ENCODE results near the gene TET1. TPM values are rescaled to one million over a fixed set of nuclear protein-coding genes. Genes with fewer than 3 reads are reported as not detected.
"Not testable (repeated sequence)": the region's sequence is repeated elsewhere in the genome, so short reads cannot be mapped to it uniquely, and the experiment has no call there.

TET1 gene
- total RNA-seq, 1 donor from 2014 or later, result 1.2 TPM

DNA sequence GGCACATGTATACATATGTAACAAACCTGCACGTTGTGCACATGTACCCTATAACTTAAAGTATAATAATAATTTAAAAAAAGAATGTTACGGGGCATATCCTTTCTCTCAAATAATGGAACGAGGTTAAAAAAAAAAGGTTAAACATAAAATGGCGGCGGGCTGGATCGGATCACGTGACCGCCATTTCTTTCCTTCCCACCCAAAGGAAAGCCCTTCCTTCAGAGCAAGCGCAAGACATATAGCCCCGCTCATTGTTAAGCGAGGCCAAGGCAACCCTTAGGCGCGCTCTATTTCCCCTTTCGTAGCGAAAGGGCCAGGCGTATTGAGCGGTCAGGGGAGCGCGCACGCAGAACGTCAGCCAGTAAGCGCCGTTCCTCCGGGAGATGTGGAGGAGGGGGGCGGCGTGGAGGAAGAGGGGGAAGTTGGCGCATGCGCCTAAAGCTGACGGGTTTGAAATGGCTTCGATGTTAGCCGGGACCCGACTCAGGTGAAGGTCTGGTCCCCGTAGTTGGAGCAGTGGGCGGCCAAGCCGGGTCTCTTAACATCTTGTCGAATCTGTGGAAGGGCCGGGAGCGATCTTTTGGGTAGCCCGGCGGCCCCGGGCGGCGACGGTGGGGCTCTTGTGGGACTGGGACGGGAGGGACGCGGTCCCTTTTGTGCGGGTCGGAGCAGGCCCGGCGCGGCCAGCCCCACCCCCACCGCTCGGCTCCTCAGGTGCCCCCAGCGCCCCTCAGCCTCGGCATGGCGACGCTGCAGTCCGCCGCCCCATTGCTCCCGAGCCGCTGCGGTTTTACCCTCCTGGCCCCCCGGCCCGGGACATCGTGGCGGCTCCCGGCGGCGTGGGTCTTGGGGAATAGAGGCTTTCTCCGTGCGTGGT is 160.9 kb downstream of the TET1 start, which contains the start of gene CCAR1:
Gene CCAR1, plus strand, starts transcription at position 447 of the 880 bp plus-strand sequence. CDS start 1,266 bp downstream, outside the sequence.
- DNase-seq, result peak; percentile 99

DNA sequence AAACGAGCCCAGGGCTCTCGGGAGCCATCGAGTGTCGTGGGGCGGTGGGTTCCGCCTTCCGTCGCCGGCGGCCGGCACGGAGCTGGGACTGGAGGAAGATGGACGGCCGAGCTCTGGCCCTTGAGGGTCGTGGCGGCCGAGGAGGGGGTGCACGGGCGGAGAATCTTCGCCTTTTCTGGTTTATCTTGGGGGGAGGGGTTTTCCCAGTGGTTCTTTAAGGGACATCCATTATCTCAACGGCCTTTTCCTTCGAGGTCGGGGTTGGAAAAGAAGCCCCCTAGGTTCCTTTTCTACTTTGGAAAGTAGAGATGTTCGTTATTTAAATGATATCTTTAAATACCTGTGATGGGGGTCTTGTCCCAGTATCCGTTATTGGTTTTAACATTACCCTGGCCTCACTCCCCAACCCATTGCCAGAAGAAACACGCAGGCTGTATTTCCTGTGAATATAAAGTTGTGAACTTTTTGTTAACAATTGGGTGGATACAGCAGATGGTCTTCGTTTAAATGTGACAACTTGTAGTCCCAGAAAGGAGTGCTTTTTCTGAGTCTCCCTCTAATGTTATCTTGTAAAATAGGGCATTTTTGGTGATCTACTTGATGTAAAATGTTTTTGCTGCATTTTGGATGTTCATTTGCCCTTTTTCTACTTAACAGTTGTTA is 161.7 kb downstream of the TET1 start:
- DNase-seq, result peak; percentile 27

DNA sequence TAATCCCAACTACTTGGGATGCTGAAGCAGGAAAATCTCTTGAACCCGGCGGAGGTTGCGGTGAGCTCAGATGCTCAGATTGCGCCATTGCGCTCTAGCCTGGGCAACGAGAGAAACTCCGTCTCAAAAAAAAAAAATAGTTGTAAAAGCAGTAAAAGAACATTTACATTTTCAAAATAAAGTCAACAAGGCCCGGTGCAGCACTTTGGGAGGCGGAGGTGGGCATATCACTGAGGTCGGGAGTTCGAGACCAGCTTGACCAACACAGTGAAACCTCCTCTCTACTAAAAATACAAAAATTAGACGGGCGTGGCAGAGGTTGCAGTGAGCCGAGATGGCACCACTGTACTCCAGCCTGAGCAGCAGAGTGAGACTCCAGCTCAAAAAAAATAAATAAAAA is 164.9 kb downstream of the TET1 start:
- no peak for DNase-seq

DNA sequence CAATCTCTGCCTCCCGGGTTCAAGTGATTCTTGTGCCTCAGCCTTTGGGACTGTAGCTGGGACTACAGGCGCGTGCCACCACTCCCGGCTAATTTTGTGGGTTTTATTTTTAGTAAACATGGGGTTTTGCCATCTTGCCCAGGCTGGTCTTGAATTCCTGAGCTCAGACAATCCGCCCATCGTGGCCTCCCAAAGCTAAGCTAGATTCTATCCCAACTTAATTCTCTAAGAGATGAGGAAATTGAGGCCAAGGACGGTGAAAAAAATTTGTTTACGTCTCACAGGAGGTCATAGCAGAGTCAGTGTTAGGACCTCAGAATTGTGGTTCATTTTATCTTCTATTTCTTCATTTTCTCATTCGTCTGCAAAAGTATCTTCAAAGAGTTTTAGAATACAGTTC is 167.0 kb downstream of the TET1 start:
- DNase-seq, result no peak

DNA sequence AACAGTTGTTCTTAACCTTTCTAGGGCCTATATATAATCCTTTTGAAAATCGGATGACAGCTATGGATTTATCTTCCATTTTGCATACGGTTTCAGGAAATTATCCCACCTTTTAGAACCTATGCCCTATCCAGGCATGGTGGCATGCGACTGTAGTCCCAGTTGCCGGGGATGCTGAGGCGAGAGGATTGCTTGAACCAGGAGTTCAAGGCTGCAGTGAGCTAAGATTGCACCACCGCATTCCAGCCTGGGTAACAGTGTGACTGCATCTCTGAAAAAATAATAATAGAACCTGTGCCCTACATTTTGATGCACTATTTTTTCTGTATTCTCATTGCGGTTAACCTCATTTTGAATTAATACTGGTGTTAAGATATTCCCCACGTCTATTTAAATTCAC is 172.5 kb downstream of the TET1 start:
- DNase-seq, result no peak

DNA sequence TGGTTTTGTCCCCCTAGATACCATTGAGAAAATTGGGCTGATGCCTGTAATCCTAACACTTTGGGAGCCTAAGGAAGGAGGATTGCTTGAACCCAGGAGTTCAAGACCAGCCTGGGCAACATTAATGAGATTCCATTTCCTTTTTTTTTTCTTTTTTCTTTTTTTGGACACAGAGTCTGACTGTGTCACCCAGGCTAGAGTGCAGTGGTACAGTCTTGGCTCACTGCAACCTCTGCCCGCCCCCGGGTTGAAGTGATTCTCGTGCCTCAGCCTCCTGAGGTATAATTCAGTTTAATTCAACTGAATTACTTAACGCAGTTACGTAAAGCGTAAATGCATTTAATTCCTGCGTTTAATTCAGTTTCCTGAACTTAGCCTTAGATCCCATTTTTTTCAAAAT is 174.2 kb downstream of the TET1 start:
- no peak for DNase-seq

DNA sequence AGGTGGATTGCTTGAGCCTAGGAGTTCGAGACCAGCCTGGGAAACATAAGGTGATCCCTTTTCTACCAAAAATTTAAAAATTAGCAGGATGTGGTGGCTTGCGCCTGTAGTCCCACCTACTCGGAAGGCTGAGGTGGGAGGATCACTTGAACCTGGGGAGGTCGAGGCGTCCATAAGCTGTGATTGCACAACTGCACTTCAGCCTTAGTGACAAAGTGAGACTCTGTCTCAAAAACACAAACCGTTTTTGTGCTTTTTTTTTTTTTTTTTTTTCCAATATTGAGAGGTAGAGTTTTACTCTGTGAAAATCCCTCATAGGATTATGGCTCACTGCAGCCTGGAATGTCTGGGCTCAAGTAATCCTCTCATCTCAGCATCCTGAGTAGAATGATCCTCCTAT is 175.0 kb downstream of the TET1 start:
- no peak for DNase-seq

DNA sequence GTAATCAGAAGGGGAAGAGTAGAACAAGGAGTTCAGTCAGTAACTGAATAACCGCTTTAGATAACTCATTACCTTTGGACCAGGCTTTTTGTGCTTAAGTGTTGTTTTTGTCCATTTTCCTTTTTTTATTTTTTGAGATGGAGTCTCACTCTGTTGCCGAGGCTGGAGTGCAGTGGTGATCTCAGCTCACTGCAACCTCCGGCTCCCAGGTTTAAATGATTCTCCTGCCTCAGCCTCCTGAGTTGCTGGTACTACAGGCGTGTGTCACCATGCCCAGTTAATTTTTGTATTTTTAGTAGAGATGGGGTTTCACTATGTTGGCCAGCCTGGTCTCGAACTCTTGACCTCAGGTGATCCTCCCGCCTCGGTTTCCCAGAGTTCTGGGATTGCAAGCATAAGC is 175.6 kb downstream of the TET1 start:
- not testable (repeated sequence) for DNase-seq

DNA sequence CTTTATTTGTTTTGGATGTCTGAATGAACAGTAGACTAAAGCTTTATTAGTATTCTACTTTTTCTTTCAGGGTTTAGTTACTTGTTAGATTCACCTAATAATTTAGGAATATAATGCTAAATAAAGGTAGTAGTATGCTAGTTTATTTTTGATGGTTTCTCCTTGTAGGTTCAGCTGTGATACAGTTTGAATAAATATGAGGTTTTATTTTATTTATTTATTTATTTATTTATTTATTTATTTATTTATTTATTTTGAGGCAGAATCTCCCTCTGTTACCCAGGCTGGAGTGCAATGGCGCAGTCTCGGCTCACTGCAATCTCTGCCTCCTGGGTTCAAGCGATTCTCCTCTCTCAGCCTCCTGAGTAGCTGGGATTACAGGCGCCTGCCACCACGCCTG is 180.5 kb downstream of the TET1 start:
- not testable (repeated sequence) for DNase-seq

DNA sequence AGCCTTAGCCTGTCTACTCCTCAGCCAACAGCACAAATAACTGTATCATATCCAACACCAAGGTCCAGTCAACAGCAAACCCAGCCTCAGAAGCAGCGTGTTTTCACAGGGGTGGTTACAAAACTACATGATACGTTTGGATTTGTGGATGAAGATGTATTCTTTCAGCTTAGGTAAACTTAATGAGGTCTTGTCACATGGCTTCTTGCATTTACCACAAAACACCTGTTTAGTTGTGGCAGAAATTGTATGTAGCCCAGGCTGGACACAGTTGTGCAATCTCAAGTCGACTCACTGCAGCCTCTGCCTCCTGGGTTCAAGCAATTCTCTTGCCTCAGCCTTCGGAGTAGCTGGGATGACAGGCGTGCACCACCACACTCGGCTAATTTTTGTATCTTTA is 182.3 kb downstream of the TET1 start:
- no peak for DNase-seq

Other genes with a start within 250 kb of the TET1 start
- gene HNRNPH3, start 228.3 kb upstream of the TET1 start, total RNA-seq, result 19.2 and 40.1 TPM in 2 replicates
- gene PBLD, start 227.4 kb upstream of the TET1 start, total RNA-seq, result 3.1 and 4.4 TPM in 2 replicates
- 18.2 and 23.5 TPM in 2 replicates for gene RUFY2, start 153.1 kb upstream of the TET1 start, total RNA-seq
- gene DNA2, start 88.4 kb upstream of the TET1 start, total RNA-seq, result 8.7 and 11.6 TPM in 2 replicates
- 8.2 and 13.7 TPM in 2 replicates for gene SLC25A16, start 32.8 kb upstream of the TET1 start, total RNA-seq
- gene CCAR1, start 160.9 kb downstream of the TET1 start, total RNA-seq, result 37.9 and 50.6 TPM in 2 replicates

Data from dermis blood vessel endothelial cell (primary cell).